GM18858 (cell line): ENCODE data around the gene KRT6A.

Source experiments
- ATAC-seq: cut with Tn5 transposase; IDR thresholded peaks from one replicate; pipeline ENCODE4 v1.9.1; 2021; ENCODE audit not compliant: unreplicated experiment

The KRT6A gene

GRCh38 chr12:52493172-52493571 is at the start of gene KRT6A:
KRT6A (minus strand) TSS chr12:52493257; CDS start chr12:52493188, 69 bp downstream.
- ATAC-seq = no peak

GRCh38 chr12:52542157-52542556 is 49.1 kb upstream of the KRT6A start:
- ATAC-seq = no peak

- ATAC-seq = no peak
These were observed 48.7 kb upstream of the KRT6A start for GRCh38 chr12:52541709-52542108.

- ATAC-seq = no peak
These were observed 47.5 kb upstream of the KRT6A start for GRCh38 chr12:52540531-52540930.

- ATAC-seq = no peak
These were observed 46.7 kb upstream of the KRT6A start for GRCh38 chr12:52539821-52540173.

- no peak for ATAC-seq
These were observed 46.2 kb upstream of the KRT6A start for GRCh38 chr12:52539083-52539820.

- no peak for ATAC-seq
These were observed 44.0 kb upstream of the KRT6A start for GRCh38 chr12:52537101-52537500.

- ATAC-seq = no peak
These were observed 42.5 kb upstream of the KRT6A start for GRCh38 chr12:52535574-52535973.

GRCh38 chr12:52534482-52534881 is 41.4 kb upstream of the KRT6A start:
- no peak for ATAC-seq

GRCh38 chr12:52533686-52534470 is 40.8 kb upstream of the KRT6A start:
- no peak for ATAC-seq

- no peak for ATAC-seq
These were observed 39.6 kb upstream of the KRT6A start for GRCh38 chr12:52532636-52533035.

GRCh38 chr12:52531566-52532300 is 38.7 kb upstream of the KRT6A start:
- ATAC-seq = no peak

- no peak for ATAC-seq
These were observed 37.8 kb upstream of the KRT6A start for GRCh38 chr12:52530905-52531304.

GRCh38 chr12:52530366-52530765 is 37.3 kb upstream of the KRT6A start:
- ATAC-seq = no peak

GRCh38 chr12:52529846-52530245 is 36.8 kb upstream of the KRT6A start:
- ATAC-seq = no peak

GRCh38 chr12:52529417-52529816 is 36.4 kb upstream of the KRT6A start:
- no peak for ATAC-seq

- ATAC-seq = no peak
These were observed 35.6 kb upstream of the KRT6A start for GRCh38 chr12:52528641-52529143.

- ATAC-seq = no peak
These were observed 34.2 kb upstream of the KRT6A start for GRCh38 chr12:52527121-52527800.

GRCh38 chr12:52526511-52526951 is 33.5 kb upstream of the KRT6A start:
- ATAC-seq = no peak

- no peak for ATAC-seq
These were observed 32.8 kb upstream of the KRT6A start for GRCh38 chr12:52525661-52526499.
